SJCRH30 (cell line): ENCODE data around the gene EEIG1. TPM values are rescaled to one million over a fixed set of nuclear protein-coding genes. Genes with fewer than 3 reads are reported as not detected.
"Not testable (repeated sequence)": the region's sequence is repeated elsewhere in the genome, so short reads cannot be mapped to it uniquely, and the experiment has no call there.

Experiments used
- DNase-seq, 2 experiments: peaks; one replicate each; pipeline ENCODE4 v3.0.0-alpha.2; 2015 to 2020
- H3K27ac ChIP-seq: fragments of 250-450 bp; sonication (Bioruptor Pico); 2 replicates; pipeline ENCODE4 v1.5.1; 2020; ENCODE audit warnings: mild to moderate bottlenecking, moderate library complexity
- H3K27me3 ChIP-seq: fragments of 250-450 bp; sonication (Bioruptor Pico); 2 replicates; pipeline ENCODE4 v1.5.1; 2020; ENCODE audit warnings: mild to moderate bottlenecking, moderate library complexity
- H3K36me3 ChIP-seq: fragments of 250-450 bp; sonication (Bioruptor Pico); 2 replicates; pipeline ENCODE4 v1.5.1; 2020; ENCODE audit warnings: mild to moderate bottlenecking, moderate library complexity
- H3K4me1 ChIP-seq: fragments of 250-450 bp; sonication (Bioruptor Pico); 2 replicates; pipeline ENCODE4 v1.5.1; 2020; ENCODE audit warnings: mild to moderate bottlenecking, moderate library complexity
- H3K4me3 ChIP-seq: fragments of 250-450 bp; sonication (Bioruptor Pico); 2 replicates; pipeline ENCODE4 v1.5.1; 2020; ENCODE audit warnings: mild to moderate bottlenecking, moderate library complexity
- H3K9me3 ChIP-seq: fragments of 250-450 bp; sonication (Bioruptor Pico); replicated peaks from 2 replicates; pipeline ENCODE4 v1.5.1; 2020; ENCODE audit warnings: mild to moderate bottlenecking, moderate library complexity
- total RNA-seq: library from RNA; depleted of rRNA; stranded (reverse); fragments of >200 nt; shearing (Covaris generic); gene quantifications from 2 replicates; pipeline ENCODE4 v1.2.3, GENCODE V29; 2014; rRNA removed

The EEIG1 gene
- 4.0 and 5.0 TPM in 2 replicates for total RNA-seq

- peak; percentile 96 to 97 for DNase-seq
- Histone ChIP-seq H3K4me3 (peak within 1 kb of the TSS; percentile 68), H3K9me3 (no peaks in the 10 kb centered on the region), H3K36me3 (no peaks in the 10 kb centered on the region), H3K27me3 (0 out of 2 replicates have a peak, but pooled peaks cover 3% of the 10 kb centered on the region), H3K27ac (no peak within 1 kb of the TSS; the same call in 1 of the 2 replicates), H3K4me1 (peaks cover 23% of the 10 kb centered on the region)
These were observed at the start of gene EEIG1 for GRCh38 chr9:127980706-127981558. TSS of gene EEIG1 (minus strand) at chr9:127980989. CDS start at chr9:127980137, 852 bp downstream.

GRCh38 chr9:128027705-128028104 is 46.9 kb upstream of the EEIG1 start:
- Histone ChIP-seq H3K27ac (no peak overlapping the region), H3K4me1 (no peaks in the 10 kb centered on the region), H3K4me3 (no peak overlapping the region), H3K9me3 (no peaks in the 10 kb centered on the region), H3K27me3 (peaks cover 13% of the 10 kb centered on the region; the same call in 1 of the 2 replicates), H3K36me3 (no peaks in the 10 kb centered on the region)
- DNase-seq, result no peak

- DNase-seq, result no peak
- peaks cover 16% of the 10 kb centered on the region; the same call in 1 of the 2 replicates for H3K27me3 ChIP-seq
These were observed 46.2 kb upstream of the EEIG1 start for GRCh38 chr9:128026773-128027541.

GRCh38 chr9:128026255-128026772 is 45.5 kb upstream of the EEIG1 start:
- DNase-seq, result no peak
- H3K27ac ChIP-seq, result no peak overlapping the region
- H3K9me3 ChIP-seq, result no peaks in the 10 kb centered on the region
- no peaks in the 10 kb centered on the region for H3K4me1 ChIP-seq
- no peaks in the 10 kb centered on the region for H3K36me3 ChIP-seq
- H3K27me3 ChIP-seq, result peaks cover 16% of the 10 kb centered on the region; the same call in 1 of the 2 replicates
- no peak overlapping the region for H3K4me3 ChIP-seq

More at GRCh38 chr9:128026773-128027541, 46.2 kb upstream of the EEIG1 start:
- Histone ChIP-seq H3K27ac (no peak overlapping the region), H3K9me3 (no peaks in the 10 kb centered on the region), H3K4me1 (no peaks in the 10 kb centered on the region), H3K4me3 (no peak overlapping the region), H3K36me3 (no peaks in the 10 kb centered on the region)

- Histone ChIP-seq H3K27ac (no peak overlapping the region), H3K4me1 (no peaks in the 10 kb centered on the region), H3K36me3 (no peaks in the 10 kb centered on the region), H3K4me3 (no peak overlapping the region), H3K9me3 (no peaks in the 10 kb centered on the region), H3K27me3 (peaks cover 16% of the 10 kb centered on the region; the same call in 1 of the 2 replicates)
- no peak for DNase-seq
These were observed 44.9 kb upstream of the EEIG1 start for GRCh38 chr9:128025736-128026135.

- H3K9me3 ChIP-seq, result no peaks in the 10 kb centered on the region
- H3K4me3 ChIP-seq, result no peak overlapping the region
- no peak overlapping the region for H3K27ac ChIP-seq
- H3K27me3 ChIP-seq, result peaks cover 16% of the 10 kb centered on the region; the same call in 1 of the 2 replicates
- DNase-seq, result no peak
- no peaks in the 10 kb centered on the region for H3K4me1 ChIP-seq
- no peaks in the 10 kb centered on the region for H3K36me3 ChIP-seq
These were observed 44.0 kb upstream of the EEIG1 start for GRCh38 chr9:128024761-128025308.

GRCh38 chr9:128023671-128024070 is 42.9 kb upstream of the EEIG1 start:
- H3K4me1 ChIP-seq, H3K4me3 ChIP-seq, H3K27me3 ChIP-seq, H3K9me3 ChIP-seq, H3K36me3 ChIP-seq, DNase-seq, H3K27ac ChIP-seq: not testable (repeated sequence)

GRCh38 chr9:128022886-128023285 is 42.1 kb upstream of the EEIG1 start:
- Histone ChIP-seq H3K27me3 (peaks cover 11% of the 10 kb centered on the region; the same call in 1 of the 2 replicates), H3K27ac (no peak overlapping the region), H3K36me3 (no peaks in the 10 kb centered on the region), H3K9me3 (no peaks in the 10 kb centered on the region), H3K4me3 (no peak overlapping the region), H3K4me1 (no peaks in the 10 kb centered on the region)
- no peak for DNase-seq

GRCh38 chr9:128021098-128021497 is 40.3 kb upstream of the EEIG1 start:
- Histone ChIP-seq H3K36me3 (no peaks in the 10 kb centered on the region), H3K4me1 (peaks cover 6% of the 10 kb centered on the region), H3K4me3 (no peak overlapping the region), H3K9me3 (no peaks in the 10 kb centered on the region), H3K27ac (no peak overlapping the region), H3K27me3 (peaks cover 7% of the 10 kb centered on the region; the same call in 1 of the 2 replicates)
- DNase-seq, result no peak

- Histone ChIP-seq H3K9me3 (no peaks in the 10 kb centered on the region), H3K4me3 (no peak overlapping the region), H3K27me3 (peaks cover 7% of the 10 kb centered on the region; the same call in 1 of the 2 replicates), H3K36me3 (no peaks in the 10 kb centered on the region), H3K27ac (no peak overlapping the region), H3K4me1 (peaks cover 6% of the 10 kb centered on the region)
- DNase-seq, result peak in 1 of 2 experiments; percentile 40
These were observed 39.9 kb upstream of the EEIG1 start for GRCh38 chr9:128020692-128021091.

GRCh38 chr9:128015696-128016095 is 34.9 kb upstream of the EEIG1 start:
- Histone ChIP-seq H3K4me1 (peaks cover 6% of the 10 kb centered on the region), H3K4me3 (no peak overlapping the region), H3K9me3 (no peaks in the 10 kb centered on the region), H3K36me3 (no peaks in the 10 kb centered on the region), H3K27ac (no peak overlapping the region), H3K27me3 (peaks cover 4% of the 10 kb centered on the region; the same call in 1 of the 2 replicates)
- no peak for DNase-seq

GRCh38 chr9:128011071-128011817 is 30.5 kb upstream of the EEIG1 start:
- Histone ChIP-seq H3K4me1 (peaks cover 5% of the 10 kb centered on the region), H3K27me3 (no peaks in the 10 kb centered on the region; the same call in 1 of the 2 replicates), H3K36me3 (no peaks in the 10 kb centered on the region), H3K27ac (no peak overlapping the region), H3K9me3 (no peaks in the 10 kb centered on the region), H3K4me3 (no peak overlapping the region)
- DNase-seq, result no peak

GRCh38 chr9:128009639-128010038 is 28.9 kb upstream of the EEIG1 start:
- DNase-seq, result no peak
- no peak overlapping the region for H3K27ac ChIP-seq
- no peaks in the 10 kb centered on the region for H3K36me3 ChIP-seq

GRCh38 chr9:128008171-128008570 is 27.4 kb upstream of the EEIG1 start:
- no peaks in the 10 kb centered on the region for H3K9me3 ChIP-seq
- H3K27ac ChIP-seq, result no peak overlapping the region
- H3K36me3 ChIP-seq, result no peaks in the 10 kb centered on the region
- no peak overlapping the region for H3K4me3 ChIP-seq
- H3K27me3 ChIP-seq, result no peaks in the 10 kb centered on the region; the same call in 1 of the 2 replicates
- H3K4me1 ChIP-seq, result peaks cover 13% of the 10 kb centered on the region
- DNase-seq, result no peak

More at GRCh38 chr9:128009639-128010038, 28.9 kb upstream of the EEIG1 start:
- Histone ChIP-seq H3K4me3 (no peak overlapping the region), H3K9me3 (no peaks in the 10 kb centered on the region), H3K4me1 (peaks cover 5% of the 10 kb centered on the region), H3K27me3 (no peaks in the 10 kb centered on the region; the same call in 1 of the 2 replicates)
